GM19468 (cell line): ENCODE results near the gene GPC1.
"Not testable (repeated sequence)": the region's sequence is repeated elsewhere in the genome, so short reads cannot be mapped to it uniquely, and the experiment has no call there.

Source experiments
- ATAC-seq: cut with Tn5 transposase; IDR thresholded peaks from one replicate; pipeline ENCODE4 v1.9.1; 2021; ENCODE audit warnings: mild to moderate bottlenecking, moderate library complexity, moderate number of reproducible peaks; ENCODE audit not compliant: unreplicated experiment; ENCODE audit errors: extremely low read depth

Gene GPC1

GRCh38 chr2:240435457-240435947 is at the start of gene GPC1:
TSS of gene GPC1 (plus strand) at chr2:240435663. CDS start at chr2:240435919, 256 bp downstream.
- ATAC-seq = no peak

- ATAC-seq = no peak
These were observed 49.1 kb upstream of the GPC1 start for GRCh38 chr2:240386326-240386725.

GRCh38 chr2:240386743-240387142 is 48.7 kb upstream of the GPC1 start:
- not testable (repeated sequence) for ATAC-seq

GRCh38 chr2:240387325-240387668 is 48.2 kb upstream of the GPC1 start:
- no peak for ATAC-seq

- ATAC-seq = no peak
These were observed 47.6 kb upstream of the GPC1 start for GRCh38 chr2:240387669-240388358.

- ATAC-seq = no peak
These were observed 46.8 kb upstream of the GPC1 start for GRCh38 chr2:240388471-240389301.

- no peak for ATAC-seq
These were observed 46.1 kb upstream of the GPC1 start for GRCh38 chr2:240389302-240389805.

GRCh38 chr2:240390091-240391073 is 45.1 kb upstream of the GPC1 start:
- no peak for ATAC-seq

GRCh38 chr2:240391111-240392051 is 44.1 kb upstream of the GPC1 start:
- ATAC-seq = no peak

GRCh38 chr2:240392084-240392947 is 43.1 kb upstream of the GPC1 start:
- ATAC-seq = no peak

GRCh38 chr2:240392948-240393830 is 42.3 kb upstream of the GPC1 start:
- no peak for ATAC-seq

GRCh38 chr2:240393831-240394410 is 41.5 kb upstream of the GPC1 start:
- ATAC-seq = no peak

- ATAC-seq = no peak
These were observed 40.9 kb upstream of the GPC1 start for GRCh38 chr2:240394549-240394948.

GRCh38 chr2:240395448-240395847 is 40.0 kb upstream of the GPC1 start:
- ATAC-seq = no peak

GRCh38 chr2:240395896-240396622 is 39.4 kb upstream of the GPC1 start:
- no peak for ATAC-seq
